ENCODE results near the gene TGFB1I1.

The TGFB1I1 gene

GRCh38 chr16:31453255-31454204 is 18.4 kb upstream of the TGFB1I1 start:
- FAIRE-seq: no peak

- no peak for FAIRE-seq
These were observed 16.2 kb upstream of the TGFB1I1 start for GRCh38 chr16:31455601-31456314.

- FAIRE-seq: no peak
These were observed 15.0 kb upstream of the TGFB1I1 start for GRCh38 chr16:31456988-31457360.

- no peak for FAIRE-seq
These were observed 13.7 kb upstream of the TGFB1I1 start for GRCh38 chr16:31458073-31458843.

GRCh38 chr16:31458844-31459686 is 12.9 kb upstream of the TGFB1I1 start, which contains the start of gene ARMC5:
Gene ARMC5, plus strand, starts transcription at chr16:31459501. Its CDS starts 24 bp downstream, at chr16:31459525.
- no peak for FAIRE-seq

- no peak for FAIRE-seq
These were observed 12.0 kb upstream of the TGFB1I1 start for GRCh38 chr16:31459687-31460581.

- FAIRE-seq: peak; percentile 9
These were observed 11.4 kb upstream of the TGFB1I1 start for GRCh38 chr16:31460582-31461002.

GRCh38 chr16:31461201-31461920 is 10.6 kb upstream of the TGFB1I1 start:
- FAIRE-seq: no peak

- no peak for FAIRE-seq
These were observed 9.8 kb upstream of the TGFB1I1 start for GRCh38 chr16:31461921-31462804.

GRCh38 chr16:31464348-31464769 is 7.6 kb upstream of the TGFB1I1 start:
- no peak for FAIRE-seq

- FAIRE-seq: no peak
These were observed 7.1 kb upstream of the TGFB1I1 start for GRCh38 chr16:31464781-31465260.

GRCh38 chr16:31465788-31466370 is 6.1 kb upstream of the TGFB1I1 start:
- FAIRE-seq: no peak

GRCh38 chr16:31466381-31466841 is 5.5 kb upstream of the TGFB1I1 start:
- FAIRE-seq: no peak

- FAIRE-seq: no peak
These were observed 4.7 kb upstream of the TGFB1I1 start for GRCh38 chr16:31467151-31467773.

GRCh38 chr16:31467858-31468257 is 4.1 kb upstream of the TGFB1I1 start:
- FAIRE-seq: no peak

- FAIRE-seq: no peak
These were observed 1.3 kb upstream of the TGFB1I1 start for GRCh38 chr16:31470615-31471014.

GRCh38 chr16:31471241-31471874 is 594 bp upstream of the TGFB1I1 start:
- FAIRE-seq: no peak

Data from islet of Langerhans (tissue), 1 donor.